HG02610 (cell line): Measurements from ENCODE around the gene MAPRE2.

Experiments
- ATAC-seq: cut with Tn5 transposase; IDR thresholded peaks from one replicate; pipeline ENCODE4 v1.9.1; 2021; ENCODE audit warnings: mild to moderate bottlenecking, moderate library complexity; ENCODE audit not compliant: unreplicated experiment

MAPRE2 gene

DNA sequence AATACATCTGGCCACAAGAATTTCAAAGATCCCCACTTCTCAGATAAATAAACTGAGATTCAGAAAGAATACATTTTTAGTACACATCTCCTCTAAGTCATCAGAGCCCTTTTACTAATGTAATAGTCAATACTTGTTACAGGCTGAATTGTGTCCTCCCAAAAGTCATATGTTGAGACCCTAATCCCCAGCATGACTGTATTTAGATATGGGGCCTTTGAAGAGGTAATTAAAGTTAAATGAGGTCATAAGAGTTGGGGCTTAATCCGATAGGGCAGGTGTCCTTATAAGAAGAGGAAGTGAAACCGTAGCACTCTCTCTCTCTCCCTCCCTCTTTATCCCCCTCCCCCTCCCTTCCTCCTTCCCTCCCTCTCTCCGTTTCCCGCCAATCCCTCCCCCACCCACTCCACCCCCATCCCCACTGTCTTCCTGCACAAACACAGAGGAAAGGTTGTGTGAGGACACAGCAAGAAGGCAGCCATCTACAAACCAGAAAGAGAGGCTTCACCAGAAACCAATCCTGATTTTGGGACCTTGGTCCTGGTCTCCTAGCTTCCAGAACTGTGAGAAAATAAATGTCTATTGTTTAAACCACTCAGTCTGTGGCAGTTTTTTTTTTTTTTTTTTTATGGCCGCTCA is 133.0 kb downstream of the MAPRE2 start:
- ATAC-seq = no peak

DNA sequence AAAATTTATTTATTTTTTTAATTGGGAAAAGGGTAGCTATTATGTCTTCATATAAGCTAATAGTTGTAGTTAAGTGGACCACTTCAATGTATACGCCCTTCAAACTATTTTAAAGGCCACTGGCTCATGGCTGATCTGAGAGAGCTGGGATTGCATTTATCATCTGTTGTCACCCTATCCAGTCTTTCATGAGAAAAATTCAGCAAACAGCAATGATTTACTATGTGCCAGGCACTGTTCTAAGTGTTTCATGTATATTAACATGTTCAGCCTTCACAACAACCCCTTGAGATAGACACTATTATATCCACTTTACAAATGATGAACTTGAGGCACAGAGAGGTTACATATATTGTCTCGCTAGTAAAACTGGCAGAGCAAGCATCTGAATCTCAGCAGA is 133.5 kb downstream of the MAPRE2 start:
- no peak for ATAC-seq

DNA sequence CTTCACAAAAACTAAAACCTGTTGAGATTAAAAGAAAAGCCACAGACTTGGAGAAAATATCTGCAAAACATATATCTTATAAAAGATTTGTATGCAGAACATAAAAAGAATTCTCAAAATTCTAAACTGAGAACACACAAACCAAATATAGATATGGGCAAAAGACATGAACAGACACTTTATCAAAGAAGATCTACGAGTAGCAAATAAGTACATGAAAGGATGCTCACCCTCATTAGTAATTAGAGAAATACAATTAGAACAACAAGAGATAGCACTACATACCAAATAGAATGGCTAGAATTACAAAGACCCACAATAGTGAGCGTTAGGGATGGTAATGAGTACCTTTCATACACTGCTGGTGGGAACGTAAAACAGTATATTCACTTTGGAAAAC is 135.7 kb downstream of the MAPRE2 start:
- no peak for ATAC-seq

DNA sequence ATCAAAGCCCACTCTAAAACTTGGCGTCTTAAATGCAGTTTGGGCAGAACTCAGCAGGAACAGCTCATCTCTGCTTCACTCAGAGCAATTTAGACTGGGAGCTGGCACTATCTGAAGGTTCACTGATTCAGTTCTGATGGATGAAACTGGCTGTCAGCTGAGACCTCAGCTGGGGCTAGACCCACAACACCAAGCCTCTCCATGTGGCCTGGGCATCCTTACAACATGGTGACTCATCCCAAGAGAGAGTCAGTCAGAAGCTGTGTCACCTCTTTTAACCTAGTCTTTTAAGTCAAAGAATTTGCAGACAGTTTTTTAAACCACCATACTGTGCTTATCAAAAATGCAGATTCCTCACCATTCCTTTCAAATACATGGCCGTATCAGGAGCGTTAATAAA is 137.0 kb downstream of the MAPRE2 start:
- ATAC-seq = peak; percentile 64

DNA sequence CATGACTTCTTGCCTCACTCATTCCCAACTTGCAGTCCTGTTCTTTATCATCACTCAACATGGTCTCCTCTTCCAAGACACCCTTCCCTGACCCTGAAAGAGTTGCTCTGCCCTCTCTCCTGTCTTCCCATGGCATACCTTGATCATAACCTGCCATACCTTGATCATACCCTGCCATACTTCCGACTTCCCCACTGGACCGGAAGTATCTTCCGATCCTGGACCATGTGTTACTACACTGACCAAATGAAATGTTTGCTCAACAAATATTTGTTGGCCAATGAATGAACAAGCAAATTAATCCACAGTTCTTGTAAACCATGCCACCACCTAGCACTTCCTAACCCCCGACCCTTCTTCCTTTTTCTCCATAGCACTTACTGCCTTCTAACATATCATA is 138.7 kb downstream of the MAPRE2 start:
- no peak for ATAC-seq

DNA sequence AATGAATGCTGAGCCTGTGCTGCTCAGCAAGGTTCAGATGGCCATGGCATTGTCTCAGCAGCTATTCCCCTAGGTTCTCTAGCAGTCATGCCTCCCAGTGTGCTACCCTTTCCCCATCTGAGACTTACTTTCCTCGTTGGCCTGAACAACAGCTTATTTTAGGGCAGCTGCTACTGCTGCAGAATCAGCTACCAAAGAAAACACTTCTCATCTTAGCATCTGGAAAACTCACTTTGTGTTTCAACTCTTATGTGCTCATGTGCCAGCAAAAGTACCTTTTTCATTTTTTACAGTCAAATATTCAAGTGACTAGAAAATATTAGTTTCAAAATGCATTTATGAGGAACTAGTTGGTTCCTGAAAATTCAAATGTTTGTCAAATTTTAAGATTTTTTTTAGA is 139.2 kb downstream of the MAPRE2 start:
- no peak for ATAC-seq

DNA sequence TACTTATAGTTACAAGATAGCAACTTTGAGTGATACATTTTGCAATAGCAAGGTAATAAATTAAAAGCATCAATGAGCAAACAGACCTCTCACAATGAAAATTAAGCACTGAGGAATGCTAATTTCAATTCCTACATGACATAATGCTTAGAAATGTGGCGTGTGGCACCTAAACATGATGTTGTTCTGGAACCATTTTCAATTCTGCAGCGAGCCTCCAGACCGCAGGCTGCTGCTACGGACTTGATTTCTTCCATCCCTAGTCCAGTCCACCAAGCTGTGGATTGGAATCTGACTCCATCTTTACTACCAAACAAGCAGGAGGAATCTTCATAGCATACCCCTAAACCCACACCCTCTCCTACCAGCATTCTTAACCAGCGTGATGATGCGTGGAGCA is 140.9 kb downstream of the MAPRE2 start:
- ATAC-seq = no peak

DNA sequence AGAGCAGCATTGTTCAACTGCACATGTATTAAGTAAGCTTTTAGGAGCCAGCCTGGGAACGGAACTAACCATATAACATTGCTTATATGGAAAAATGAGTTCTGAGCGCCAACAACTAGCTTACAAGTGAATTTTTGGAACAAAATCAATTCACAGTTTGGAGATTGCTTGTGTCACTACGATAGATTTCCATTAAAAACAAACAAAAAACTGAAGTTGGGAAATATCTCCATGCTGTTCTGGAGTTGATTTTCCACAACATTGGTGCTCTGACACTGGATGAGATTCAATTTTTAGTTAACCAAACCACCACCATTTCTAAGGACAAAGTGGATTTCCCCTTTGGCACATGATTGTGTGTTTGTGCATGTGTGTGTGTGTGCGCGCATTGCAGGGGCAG is 142.7 kb downstream of the MAPRE2 start:
- no peak for ATAC-seq

DNA sequence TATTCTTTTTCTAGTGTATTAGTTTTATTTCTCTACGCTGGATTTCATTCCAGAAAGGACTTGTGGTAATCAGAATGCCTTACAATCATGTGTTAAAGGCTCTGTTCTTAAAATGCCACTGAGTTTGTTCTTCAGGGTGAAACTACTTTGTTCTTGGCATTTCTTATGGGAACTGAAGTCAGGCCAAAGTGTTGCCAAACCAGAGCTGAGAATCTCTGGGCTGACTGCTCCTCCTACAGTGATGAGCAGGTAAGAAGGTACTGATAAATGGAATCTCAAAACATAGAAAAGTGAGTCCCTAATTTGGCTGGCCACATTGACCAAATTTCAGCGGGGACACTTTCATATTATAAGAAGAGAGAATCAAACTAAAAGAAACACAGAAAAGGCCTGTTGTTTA is 144.6 kb downstream of the MAPRE2 start:
- no peak for ATAC-seq

DNA sequence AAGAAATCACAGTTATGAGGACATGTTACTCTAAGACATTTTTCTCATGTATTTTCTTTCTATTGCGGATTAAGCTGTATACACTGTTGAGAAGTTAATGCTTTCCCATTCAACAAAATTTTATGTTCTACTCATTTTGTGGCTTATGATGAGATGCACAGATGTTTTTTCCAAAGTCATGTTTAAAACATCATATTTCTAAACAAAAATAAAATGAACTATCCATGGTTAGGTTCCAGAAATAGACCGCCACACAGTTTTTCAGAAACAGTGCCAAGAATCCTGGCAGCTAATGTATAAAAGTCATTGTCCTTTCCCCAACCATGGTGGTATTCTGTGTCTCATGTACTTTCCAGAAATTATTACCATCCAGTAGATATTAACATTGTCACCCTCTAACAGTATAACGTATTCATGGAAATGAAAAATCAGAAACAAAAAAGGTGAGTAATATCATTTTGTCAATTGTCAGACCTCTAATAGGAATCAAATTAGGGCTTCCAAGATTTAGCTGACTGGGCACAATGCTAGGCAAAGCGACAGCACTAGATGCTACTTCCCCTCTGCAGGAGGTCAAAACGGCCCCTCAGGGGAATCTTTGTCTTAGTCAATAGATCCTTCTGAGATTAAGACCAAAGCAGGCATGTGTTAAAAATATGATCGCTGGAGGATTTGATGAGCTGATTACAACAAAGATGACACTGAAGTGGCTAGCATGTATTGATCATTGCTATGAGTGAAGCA is 145.2 kb downstream of the MAPRE2 start:
- ATAC-seq = no peak

DNA sequence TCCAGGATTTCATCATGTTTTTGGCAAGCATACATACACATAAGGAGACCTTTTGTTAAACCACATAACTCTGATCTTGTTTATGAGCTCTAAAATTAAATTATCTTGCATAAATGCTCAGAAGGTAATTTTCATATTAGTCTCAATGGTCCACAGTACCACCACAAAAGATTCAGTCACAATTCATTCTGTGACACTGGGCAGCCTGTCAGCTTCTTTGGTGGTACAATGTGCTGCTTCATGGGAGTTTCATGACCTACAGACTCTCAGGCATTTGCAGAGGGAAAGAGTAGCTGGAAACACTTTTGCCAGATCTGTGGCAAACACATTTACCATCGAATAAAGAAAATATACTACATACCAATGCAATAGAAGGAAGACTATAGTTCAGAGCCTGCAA is 148.3 kb downstream of the MAPRE2 start:
- no peak for ATAC-seq

DNA sequence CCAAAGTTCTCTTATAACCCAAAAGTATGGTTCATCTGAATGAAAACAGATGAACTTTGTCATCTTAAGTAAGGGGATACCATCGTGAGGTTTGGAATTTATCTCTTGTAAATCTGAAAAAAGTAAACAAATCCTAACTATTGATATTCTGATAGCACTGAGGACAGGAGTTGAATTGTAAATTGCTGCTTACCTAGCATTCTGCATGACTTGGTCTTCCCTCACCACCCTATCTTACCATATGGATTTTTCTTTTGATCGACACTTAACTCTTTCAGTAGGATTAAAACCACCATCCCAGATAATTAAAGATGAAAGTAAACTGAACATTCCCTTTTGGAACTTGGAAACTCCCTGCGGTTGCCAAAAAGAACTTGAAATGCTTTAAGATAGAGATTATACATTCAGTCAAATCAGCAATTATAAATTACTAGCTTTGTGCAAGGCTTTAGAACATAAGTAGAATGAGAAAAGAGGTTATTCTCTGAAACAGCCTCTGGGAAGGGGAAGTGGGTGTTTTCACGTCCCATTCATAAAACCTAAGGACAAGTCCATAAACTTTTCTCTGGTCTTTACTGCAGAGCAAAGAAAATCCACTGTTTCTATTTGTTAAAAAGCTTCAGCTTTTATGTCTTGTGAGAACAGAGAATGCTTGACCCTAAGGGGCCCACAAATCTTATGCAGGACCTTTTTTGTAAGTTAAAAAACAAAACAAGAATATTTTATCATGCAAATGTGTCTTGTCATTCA is 149.9 kb downstream of the MAPRE2 start:
- no peak for ATAC-seq

DNA sequence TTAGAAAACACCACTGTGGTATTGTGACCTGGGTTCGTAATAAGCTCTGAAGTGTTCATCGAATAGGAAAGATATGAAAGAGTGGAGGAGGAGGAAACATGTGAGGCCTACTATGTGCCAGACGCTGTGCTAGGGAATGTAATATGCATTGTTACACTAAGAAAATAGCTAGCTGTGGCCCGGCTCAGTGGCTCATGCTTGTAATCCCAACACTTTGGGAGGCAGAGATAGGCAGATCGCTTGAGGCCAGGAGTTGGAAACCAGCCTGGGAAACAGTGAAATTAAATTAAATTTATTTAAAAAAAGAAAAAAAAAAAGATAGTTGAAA is 150.4 kb downstream of the MAPRE2 start:
- no peak for ATAC-seq

DNA sequence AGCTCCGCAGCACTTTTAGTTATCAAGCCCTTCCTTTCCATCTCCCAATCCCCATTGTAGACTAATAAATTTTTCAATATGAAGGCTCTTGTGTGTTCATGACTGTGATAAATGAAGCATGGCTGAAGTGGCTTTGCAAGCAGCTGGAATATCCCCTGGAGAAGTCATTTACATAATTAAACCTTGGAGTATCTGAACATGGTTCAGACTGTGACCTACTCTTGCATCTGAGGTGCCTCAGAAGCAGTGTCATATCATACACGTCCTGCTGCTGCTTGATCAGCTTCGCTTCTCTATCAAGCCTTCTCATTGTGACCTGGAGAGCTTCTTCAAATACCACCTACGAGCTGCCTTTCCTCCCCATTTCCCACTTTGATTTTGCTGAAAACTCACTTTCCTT is 151.2 kb downstream of the MAPRE2 start:
- no peak for ATAC-seq
